Measurements from ENCODE around the gene TCEAL9. TPM values are rescaled to one million over a fixed set of nuclear protein-coding genes. Genes with fewer than 3 reads are reported as not detected.
A peak's percentile ranks its signal among the peaks of the same experiment; 100 is the strongest.

Gene TCEAL9
- total RNA-seq, 2 experiments from 2014 or later = 2.3 to 2.6 TPM

- POLR2A ChIA-PET = no interaction called here
- peaks cover 7% of the 10 kb centered on the region for H3K4me1 Mint-ChIP-seq (ENCODE audit: low read depth)
- H3K36me3 Mint-ChIP-seq = peaks cover 3% of the 10 kb centered on the region
- H3K27ac Mint-ChIP-seq = no peak overlapping the region
- intact Hi-C loops (cut with micrococcal nuclease) = no loop called here
- H3K9me3 Mint-ChIP-seq = no peaks in the 10 kb centered on the region
- CTCF ChIA-PET = no interaction called here
- DNase-seq = no peak
- H3K4me3 Mint-ChIP-seq = peak overlapping the region; percentile 80
- no peaks in the 10 kb centered on the region for H3K27me3 Mint-ChIP-seq
Observed at GRCh38 chrX:103405009-103405333, 48.7 kb downstream of the TCEAL9 start.

GRCh38 chrX:103406256-103406655 is 50.0 kb downstream of the TCEAL9 start:
- ChIA-PET POLR2A (no interaction called here), CTCF (no interaction called here)
- H3K4me3 Mint-ChIP-seq = no peak overlapping the region
- no peak overlapping the region for H3K27ac Mint-ChIP-seq
- peaks cover 5% of the 10 kb centered on the region for H3K36me3 Mint-ChIP-seq
- H3K4me1 Mint-ChIP-seq (ENCODE audit: low read depth) = peaks cover 7% of the 10 kb centered on the region
- no peaks in the 10 kb centered on the region for H3K9me3 Mint-ChIP-seq
- intact Hi-C loops (cut with micrococcal nuclease) = no loop called here
- DNase-seq = no peak
- H3K27me3 Mint-ChIP-seq = no peaks in the 10 kb centered on the region

GRCh38 chrX:103407776-103408175 is 51.5 kb downstream of the TCEAL9 start:
- Mint-ChIP-seq H3K36me3 (peaks cover 5% of the 10 kb centered on the region), H3K9me3 (no peaks in the 10 kb centered on the region), H3K27ac (no peak overlapping the region), H3K27me3 (no peaks in the 10 kb centered on the region), H3K4me3 (no peak overlapping the region), H3K4me1 (ENCODE audit: low read depth) (peaks cover 7% of the 10 kb centered on the region)
- ChIA-PET POLR2A (no interaction called here), CTCF (no interaction called here)
- no peak for DNase-seq
- intact Hi-C loops (cut with micrococcal nuclease) = no loop called here

Other genes starting within 250 kb of the TCEAL9 start
- 10 to 100 TPM in 1 of 2 experiments, 1 to 10 TPM in 1; 8.0 to 11.5 TPM for gene BEX4, start 141.4 kb upstream of the TCEAL9 start, total RNA-seq
- 10 to 100 TPM; 37.8 to 38.5 TPM for gene TCEAL8, start 101.4 kb upstream of the TCEAL9 start, total RNA-seq
- gene TCEAL5, start 79.8 kb upstream of the TCEAL9 start, total RNA-seq = not detected
- 10 to 100 TPM; 11.3 to 12.1 TPM for gene BEX2, start 45.5 kb upstream of the TCEAL9 start, total RNA-seq
- not detected for gene TCEAL7, start 26.3 kb upstream of the TCEAL9 start, total RNA-seq
- gene BEX3, start 20.0 kb downstream of the TCEAL9 start, total RNA-seq = 10 to 100 TPM; 24.5 to 26.6 TPM
- gene RAB40A, start 163.0 kb downstream of the TCEAL9 start, total RNA-seq = under 1 TPM in 1 of 2 experiments, not detected in 1; 0.10 TPM
- gene TCEAL4, start 229.0 kb downstream of the TCEAL9 start, total RNA-seq = 10 to 100 TPM; 12.4 to 13.3 TPM

Measured in activated CD4-positive, alpha-beta memory T cell treated with anti-CD3 and anti-CD28 coated beads for 36 hours (primary cell).